ENCODE results near the gene SLC49A4. TPM values are rescaled to one million over a fixed set of nuclear protein-coding genes. Genes with fewer than 3 reads are reported as not detected.

Gene SLC49A4
- total RNA-seq, 1 donor from 2014 or later: 17.5 TPM

- no peak overlapping the region for H3K27ac Mint-ChIP-seq
- H3K27me3 Mint-ChIP-seq: peaks cover 13% of the 10 kb centered on the region
- no peaks in the 10 kb centered on the region for H3K9me3 Mint-ChIP-seq (ENCODE audit: low read depth)
- no peak for DNase-seq (ENCODE audit: low spot score, unreplicated experiment)
- H3K36me3 Mint-ChIP-seq (ENCODE audit: insufficient read depth): no peaks in the 10 kb centered on the region
- no peak for TF ChIP-seq CTCF (IDR thresholded peaks at IDR 0.05; ENCODE audit: unreplicated experiment)
- H3K4me3 Mint-ChIP-seq (ENCODE audit: low read depth): no peak overlapping the region
- H3K4me1 Mint-ChIP-seq (ENCODE audit: low read depth): no peaks in the 10 kb centered on the region
Observed at GRCh38 chr3:122928396-122929187, 133.7 kb downstream of the SLC49A4 start.

- Mint-ChIP-seq H3K27ac (no peak overlapping the region), H3K4me1 (ENCODE audit: low read depth) (no peaks in the 10 kb centered on the region), H3K4me3 (ENCODE audit: low read depth) (no peak overlapping the region), H3K27me3 (peaks cover 13% of the 10 kb centered on the region), H3K36me3 (ENCODE audit: insufficient read depth) (no peaks in the 10 kb centered on the region), H3K9me3 (ENCODE audit: low read depth) (no peaks in the 10 kb centered on the region)
- TF ChIP-seq CTCF (IDR thresholded peaks at IDR 0.05; ENCODE audit: unreplicated experiment): no peak
- no peak for DNase-seq (ENCODE audit: low spot score, unreplicated experiment)
Observed at GRCh38 chr3:122929188-122930062, 134.6 kb downstream of the SLC49A4 start.

GRCh38 chr3:122930063-122930997 is 135.5 kb downstream of the SLC49A4 start:
- peaks cover 13% of the 10 kb centered on the region for H3K27me3 Mint-ChIP-seq
- DNase-seq (ENCODE audit: low spot score, unreplicated experiment): no peak
- H3K4me3 Mint-ChIP-seq (ENCODE audit: low read depth): no peak overlapping the region
- no peak overlapping the region for H3K27ac Mint-ChIP-seq
- no peaks in the 10 kb centered on the region for H3K9me3 Mint-ChIP-seq (ENCODE audit: low read depth)
- H3K4me1 Mint-ChIP-seq (ENCODE audit: low read depth): no peaks in the 10 kb centered on the region
- TF ChIP-seq CTCF (IDR thresholded peaks at IDR 0.05; ENCODE audit: unreplicated experiment): no peak
- no peaks in the 10 kb centered on the region for H3K36me3 Mint-ChIP-seq (ENCODE audit: insufficient read depth)

Other genes starting within 250 kb of the SLC49A4 start
- 11.3 and 11.5 TPM in 2 replicates for gene PARP9, start 230.8 kb upstream of the SLC49A4 start, total RNA-seq
- gene DTX3L, start 230.7 kb upstream of the SLC49A4 start, total RNA-seq: 13.0 and 14.5 TPM in 2 replicates
- gene PARP15, start 217.4 kb upstream of the SLC49A4 start, total RNA-seq: 0.55 TPM in 2 replicates
- 20.0 and 21.4 TPM in 2 replicates for gene PARP14, start 114.2 kb upstream of the SLC49A4 start, total RNA-seq
- 11.9 and 12.8 TPM in 2 replicates for gene HSPBAP1, start 1.2 kb upstream of the SLC49A4 start, total RNA-seq
- gene SEMA5B, start 232.7 kb downstream of the SLC49A4 start, total RNA-seq: 4.2 and 5.9 TPM in 2 replicates